CD14-positive monocyte (primary cell): ENCODE data around the gene IL3RA. TPM values are rescaled to one million over a fixed set of nuclear protein-coding genes. Genes with fewer than 3 reads are reported as not detected.

ENCODE experiments used
- DNase-seq, 3 donors: peaks; one replicate each; pipeline ENCODE4 v3.0.0-alpha.2; 2011 to 2022
- H2AFZ ChIP-seq: 2 replicates; pipeline ENCODE4 v1.6.0; 2012; ENCODE audit warnings: mild to moderate bottlenecking, low read depth, low read length, inconsistent platforms; ENCODE audit not compliant: insufficient read depth, poor library complexity, severe bottlenecking
- H3K27ac ChIP-seq, 2 donors: 1 replicate in 1 of 2; 2 replicates in 1 of 2; pipeline ENCODE4 v1.5.1; 2012 to 2013; ENCODE audit warnings: low read length in 2 of 2, control low read depth in 1 of 2, inconsistent platforms in 1 of 2, low read depth in 1 of 2, mild to moderate bottlenecking in 1 of 2
- H3K27me3 ChIP-seq, 2 donors: one replicate each; pipeline versions ENCODE4 v1.6.0 to v1.6.1; 2011 to 2013; ENCODE audit warnings: low read length in 2 of 2; ENCODE audit not compliant: control insufficient read depth in 2 of 2, insufficient read depth in 2 of 2
- H3K36me3 ChIP-seq, 2 donors: replicated peaks in 1 of 2; 1 replicate in 1 of 2; 2 replicates in 1 of 2; pipeline versions ENCODE4 v1.5.1 to v1.6.1; 2012 to 2013; ENCODE audit warnings: low read length in 2 of 2, control low read depth in 1 of 2, inconsistent platforms in 1 of 2, mild to moderate bottlenecking in 1 of 2; ENCODE audit not compliant: insufficient read depth in 2 of 2, control insufficient read depth in 1 of 2
- H3K4me1 ChIP-seq, 2 donors: 1 replicate in 1 of 2; 2 replicates in 1 of 2; pipeline versions ENCODE4 v1.5.1 to v1.6.1; 2012 to 2013; ENCODE audit warnings: low read length in 2 of 2, control low read depth in 1 of 2, inconsistent platforms in 1 of 2, mild to moderate bottlenecking in 1 of 2, moderate library complexity in 1 of 2; ENCODE audit not compliant: insufficient read depth in 2 of 2, control insufficient read depth in 1 of 2
- H3K4me2 ChIP-seq: replicated peaks from 2 replicates; pipeline ENCODE3; 2012; ENCODE audit warnings: low read length, moderate library complexity, mild to moderate bottlenecking; ENCODE audit not compliant: poor library complexity, severe bottlenecking; ENCODE audit errors: extremely low read depth
- H3K4me3 ChIP-seq, 3 experiments: fragments of 200-600 bp in 1 of 3; sonication (generic) in 1 of 3; replicated peaks in 1 of 3; 1 replicate in 2 of 3; 2 replicates in 1 of 3; pipeline ENCODE4 v1.5.1; 2011 to 2013; ENCODE audit warnings: low read length in 3 of 3, mild to moderate bottlenecking in 3 of 3, control low read depth in 2 of 3, low read depth in 2 of 3, inconsistent platforms in 1 of 3, moderate library complexity in 1 of 3
- H3K79me2 ChIP-seq: 2 replicates; pipeline ENCODE4 v1.6.0; 2012; ENCODE audit warnings: mild to moderate bottlenecking, control low read depth, inconsistent platforms, low read length, moderate library complexity; ENCODE audit not compliant: insufficient read depth
- H3K9ac ChIP-seq: 2 replicates; pipeline ENCODE4 v1.6.0; 2017; ENCODE audit warnings: low read length, mild to moderate bottlenecking; ENCODE audit not compliant: insufficient read depth, poor library complexity, severe bottlenecking
- H3K9me3 ChIP-seq, 2 donors: replicated peaks in 1 of 2; 1 replicate in 1 of 2; 2 replicates in 1 of 2; pipeline versions ENCODE4 v1.5.1 to v1.6.1; 2012 to 2013; ENCODE audit warnings: low read length in 2 of 2, control low read depth in 1 of 2; ENCODE audit not compliant: control insufficient read depth in 1 of 2, insufficient read depth in 1 of 2
- H4K20me1 ChIP-seq: 2 replicates; pipeline ENCODE4 v1.6.0; 2012; ENCODE audit warnings: mild to moderate bottlenecking, low read length, control low read depth, moderate library complexity; ENCODE audit not compliant: insufficient read depth
- H3K27ac Mint-ChIP-seq, 7 donors: one replicate each; pipeline ENCODE4 v1.8.0; 2020; ENCODE audit warnings: mild to moderate bottlenecking in 7 of 7, mixed read lengths in 7 of 7, moderate library complexity in 6 of 7, inconsistent platforms in 2 of 7
- H3K27me3 Mint-ChIP-seq, 3 donors: one replicate each; pipeline ENCODE4 v1.8.0; 2021 to 2022; ENCODE audit warnings: low read depth in 3 of 3, mild to moderate bottlenecking in 3 of 3, mixed read lengths in 3 of 3, moderate library complexity in 3 of 3, inconsistent platforms in 1 of 3
- H3K36me3 Mint-ChIP-seq, 2 donors: one replicate each; pipeline ENCODE4 v1.8.0; 2020; ENCODE audit warnings: mixed read lengths in 2 of 2, inconsistent platforms in 1 of 2, mild to moderate bottlenecking in 1 of 2
- H3K4me1 Mint-ChIP-seq: one replicate; pipeline ENCODE4 v1.8.0; 2020; ENCODE audit warnings: mild to moderate bottlenecking, mixed read lengths
- H3K4me3 Mint-ChIP-seq, 2 donors: one replicate each; pipeline ENCODE4 v1.8.0; 2020; ENCODE audit warnings: mild to moderate bottlenecking in 2 of 2, mixed read lengths in 2 of 2, moderate library complexity in 1 of 2
- H3K9me3 Mint-ChIP-seq, 7 donors: one replicate each; pipeline ENCODE4 v1.8.0; 2020 to 2022; ENCODE audit warnings: mixed read lengths in 7 of 7, mild to moderate bottlenecking in 6 of 7, moderate library complexity in 6 of 7, inconsistent platforms in 2 of 7
- WGBS: methylation state at CpG from one replicate; pipeline ENCODE4 v1.1.5; 2013; ENCODE audit warnings: missing lambda C conversion rate; ENCODE audit not compliant: insufficient coverage; 5-methylcytosine and 5-hydroxymethylcytosine counted together
- intact Hi-C, 2 donors: fragments of 100-400 bp; cut with micrococcal nuclease; formaldehyde crosslinking; loops; one replicate each; pipeline versions ENCODE4 v1.15.0 to v1.15.1; 2023
- polyA plus RNA-seq, 3 donors: library from polyadenylated mRNA; depleted of rRNA in 1 of 3; unstranded in 2 of 3; stranded (reverse) in 1 of 3; fragments of 300-500 nt in 2 of 3; fragments of >200 nt in 1 of 3; fragmentation: Illumina TruSeq in 2 of 3; gene quantifications; 1 replicate in 2 of 3; 2 replicates in 1 of 3; pipeline ENCODE4 v1.2.3, GENCODE V29; 2012 to 2021
- TF ChIP-seq, protein P1 (sequence below): fragments of 200-600 bp; IDR thresholded peaks from one replicate; pipeline ENCODE4 v1.8.0; 2022; ENCODE audit warnings: antibody characterized with exemption, mild to moderate bottlenecking

IL3RA gene
- polyA plus RNA-seq, 3 donors, result 2.9 to 12.0 (median 4.4) TPM

DNA sequence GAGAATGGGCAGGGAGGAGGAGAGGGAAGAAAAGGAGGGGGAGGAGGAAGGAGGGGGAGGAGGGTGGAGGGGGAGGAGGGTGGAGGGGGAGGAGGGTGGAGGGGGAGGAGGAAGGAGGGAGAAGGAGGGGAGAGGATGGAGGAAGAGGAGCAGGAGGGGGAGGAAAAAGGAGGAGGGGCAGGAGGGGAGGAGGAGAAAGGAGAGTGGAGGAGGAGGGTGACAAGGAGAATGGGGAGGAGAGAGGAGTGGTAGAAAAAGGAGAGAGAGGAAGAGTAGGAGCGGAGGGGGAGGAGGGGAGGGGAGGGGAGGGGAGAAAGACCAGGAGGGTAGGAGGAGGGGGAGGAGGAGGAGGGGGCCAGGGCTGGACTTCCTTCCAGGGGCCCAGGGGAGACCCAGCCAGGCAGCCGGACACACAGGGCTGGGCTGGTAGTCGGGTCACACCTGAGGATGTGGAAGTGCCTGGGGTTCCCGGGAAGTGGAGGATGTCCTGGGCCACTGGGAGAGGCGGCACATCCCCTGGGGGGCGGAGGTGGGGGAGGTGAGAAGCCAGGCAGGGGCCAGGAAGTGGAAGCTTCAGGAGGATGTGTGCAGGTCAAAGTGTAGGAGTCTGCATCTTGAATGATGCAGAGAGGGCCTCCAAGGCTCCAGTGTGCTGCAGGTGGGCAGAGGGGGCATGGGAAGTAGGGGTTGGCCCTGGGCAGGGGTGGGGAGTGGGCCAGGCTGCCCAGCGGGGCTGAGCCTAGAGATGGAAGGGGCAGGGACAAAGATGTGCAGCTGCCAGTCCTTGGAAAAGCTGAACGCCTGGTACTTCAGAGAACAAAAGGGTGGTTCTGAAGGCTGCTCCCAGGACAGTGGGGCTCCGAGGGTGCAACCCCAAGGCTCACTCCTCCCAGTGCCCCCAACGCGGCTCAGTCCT lies 18.8 kb downstream of the IL3RA start:
- Histone ChIP-seq H3K4me2 (no peak overlapping the region), H3K27ac (no peak overlapping the region), H3K4me1 (peaks cover 0 to 6% of the 10 kb centered on the region in 2 donors), H3K79me2 (no peaks in the 10 kb centered on the region), H3K27me3 (no peaks in the 10 kb centered on the region), H2AFZ (no peak overlapping the region), H4K20me1 (no peaks in the 10 kb centered on the region), H3K4me3 (no peak overlapping the region), H3K36me3 (peaks cover 6 to 18% of the 10 kb centered on the region in 2 donors), H3K9ac (no peak overlapping the region), H3K9me3 (peaks cover 8 to 14% of the 10 kb centered on the region in 2 donors)
- Mint-ChIP-seq H3K4me3 (no peak overlapping the region), H3K27me3 (peaks cover 1 to 3% (median 3%) of the 10 kb centered on the region in 3 donors), H3K9me3 (peaks cover 3 to 11% (median 10%) of the 10 kb centered on the region in 7 donors), H3K4me1 (peaks cover 3% of the 10 kb centered on the region), H3K36me3 (peaks cover 22 to 35% of the 10 kb centered on the region in 2 donors), H3K27ac (no peak overlapping the region)
- TF ChIP-seq, protein P1, sequence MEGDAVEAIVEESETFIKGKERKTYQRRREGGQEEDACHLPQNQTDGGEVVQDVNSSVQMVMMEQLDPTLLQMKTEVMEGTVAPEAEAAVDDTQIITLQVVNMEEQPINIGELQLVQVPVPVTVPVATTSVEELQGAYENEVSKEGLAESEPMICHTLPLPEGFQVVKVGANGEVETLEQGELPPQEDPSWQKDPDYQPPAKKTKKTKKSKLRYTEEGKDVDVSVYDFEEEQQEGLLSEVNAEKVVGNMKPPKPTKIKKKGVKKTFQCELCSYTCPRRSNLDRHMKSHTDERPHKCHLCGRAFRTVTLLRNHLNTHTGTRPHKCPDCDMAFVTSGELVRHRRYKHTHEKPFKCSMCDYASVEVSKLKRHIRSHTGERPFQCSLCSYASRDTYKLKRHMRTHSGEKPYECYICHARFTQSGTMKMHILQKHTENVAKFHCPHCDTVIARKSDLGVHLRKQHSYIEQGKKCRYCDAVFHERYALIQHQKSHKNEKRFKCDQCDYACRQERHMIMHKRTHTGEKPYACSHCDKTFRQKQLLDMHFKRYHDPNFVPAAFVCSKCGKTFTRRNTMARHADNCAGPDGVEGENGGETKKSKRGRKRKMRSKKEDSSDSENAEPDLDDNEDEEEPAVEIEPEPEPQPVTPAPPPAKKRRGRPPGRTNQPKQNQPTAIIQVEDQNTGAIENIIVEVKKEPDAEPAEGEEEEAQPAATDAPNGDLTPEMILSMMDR, result no peak
- DNase-seq, result no peak
- WGBS, result 38% methylated on average over 9 of the region's 11 CpGs
- intact Hi-C loops, result loop anchor here in 1 of 2 donors (5.0 kb wide), 1 partner anchor 63 kb away; no protein-coding TSS in a partner anchor

DNA sequence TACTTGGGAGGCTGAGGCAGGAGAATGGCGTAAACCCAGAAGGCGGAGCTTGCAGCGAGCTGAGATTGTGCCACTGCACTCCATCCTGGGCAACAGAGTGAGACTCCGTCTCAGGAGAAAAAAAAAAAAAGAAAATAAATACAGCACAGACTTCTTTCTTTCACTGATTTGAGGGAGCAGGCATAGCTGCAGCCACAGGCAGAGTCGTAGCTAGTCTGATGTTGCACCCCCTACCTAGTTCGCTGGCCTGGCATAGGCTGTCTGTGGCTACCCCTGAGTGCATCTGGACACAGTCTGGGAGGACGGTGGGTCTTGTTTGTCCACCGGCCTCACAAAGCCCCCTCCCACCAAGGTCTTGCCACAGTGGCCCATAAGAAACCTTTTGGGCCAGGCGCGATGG lies 21.4 kb downstream of the IL3RA start:
- Histone ChIP-seq H3K4me1 (peaks cover 0 to 6% of the 10 kb centered on the region in 2 donors), H3K36me3 (peaks cover 6 to 19% of the 10 kb centered on the region in 2 donors), H3K4me3 (no peak overlapping the region), H3K79me2 (no peaks in the 10 kb centered on the region), H4K20me1 (no peaks in the 10 kb centered on the region), H3K27ac (no peak overlapping the region), H2AFZ (no peak overlapping the region), H3K27me3 (no peaks in the 10 kb centered on the region), H3K9me3 (peaks cover 8 to 14% of the 10 kb centered on the region in 2 donors), H3K9ac (no peak overlapping the region), H3K4me2 (no peak overlapping the region)
- peaks cover 3 to 12% (median 10%) of the 10 kb centered on the region in 7 donors for H3K9me3 Mint-ChIP-seq
- whole genome bisulfite sequencing, result 98% methylated on average over 6 of the region's 10 CpGs
- H3K4me3 Mint-ChIP-seq, result no peak overlapping the region
- TF ChIP-seq, protein P1, result no peak
- H3K4me1 Mint-ChIP-seq, result peaks cover 3% of the 10 kb centered on the region
- peaks cover 3 to 6% (median 5%) of the 10 kb centered on the region in 3 donors for H3K27me3 Mint-ChIP-seq
- intact Hi-C loops, result loop anchor here in 1 of 2 donors (5.0 kb wide), 1 partner anchor 66 kb away; no protein-coding TSS in a partner anchor
- peak overlapping the region in 1 of 7 donors; percentile 31 for H3K27ac Mint-ChIP-seq
- DNase-seq, result no peak
- H3K36me3 Mint-ChIP-seq, result peaks cover 31 to 41% of the 10 kb centered on the region in 2 donors
